ENCODE results near the gene OR6S1. TPM values are rescaled to one million over a fixed set of nuclear protein-coding genes. Genes with fewer than 3 reads are reported as not detected.
A peak's percentile ranks its signal among the peaks of the same experiment; 100 is the strongest.

Gene OR6S1, protein sequence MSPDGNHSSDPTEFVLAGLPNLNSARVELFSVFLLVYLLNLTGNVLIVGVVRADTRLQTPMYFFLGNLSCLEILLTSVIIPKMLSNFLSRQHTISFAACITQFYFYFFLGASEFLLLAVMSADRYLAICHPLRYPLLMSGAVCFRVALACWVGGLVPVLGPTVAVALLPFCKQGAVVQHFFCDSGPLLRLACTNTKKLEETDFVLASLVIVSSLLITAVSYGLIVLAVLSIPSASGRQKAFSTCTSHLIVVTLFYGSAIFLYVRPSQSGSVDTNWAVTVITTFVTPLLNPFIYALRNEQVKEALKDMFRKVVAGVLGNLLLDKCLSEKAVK
- not detected for polyA plus RNA-seq

DNA sequence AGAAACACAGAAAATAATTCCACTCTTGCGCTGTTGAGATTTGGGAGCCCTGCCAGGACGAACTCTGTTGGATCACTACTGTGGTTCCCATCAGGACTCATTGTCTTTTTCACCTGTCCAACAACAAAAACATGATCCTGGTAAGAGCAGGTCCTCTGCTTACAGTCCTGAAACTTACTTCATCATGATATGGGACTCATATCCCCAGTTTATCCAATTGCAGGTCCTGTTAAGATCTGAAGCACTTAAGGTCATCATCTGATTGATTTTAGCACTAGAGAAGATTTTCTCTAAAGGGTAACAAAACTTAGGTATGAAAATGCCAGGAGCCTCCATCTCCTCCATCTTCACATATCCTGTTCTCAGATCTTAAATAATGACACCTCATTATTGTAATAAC lies at the start of gene OR6S1:
OR6S1 (minus strand) TSS at position 101 of the 400 bp plus-strand sequence; CDS start at position 101, 0 bp downstream.
- WGBS, 2 donors, result 87% methylated on average over 2 of the region's 2 CpGs
- Histone ChIP-seq H3K27ac (ENCODE audit: low read depth in 2 of 2, low read length in 1 of 2) (no peak within 1 kb of the TSS), H3K4me3 (ENCODE audit: low read depth in 1 of 2, low read length in 2 of 2) (no peak within 1 kb of the TSS), H3K4me1 (ENCODE audit: control insufficient read depth in 2 of 2, insufficient read depth in 2 of 2, low read length in 1 of 2) (no peaks in the 10 kb centered on the region), H3K9me3 (ENCODE audit: control insufficient read depth in 2 of 2, insufficient read depth in 1 of 2, low read depth in 1 of 2, low read length in 1 of 2) (no peaks in the 10 kb centered on the region), H3K36me3 (ENCODE audit: control insufficient read depth in 2 of 2, insufficient read depth in 2 of 2, low read length in 1 of 2) (no peaks in the 10 kb centered on the region), H3K27me3 (ENCODE audit: control insufficient read depth in 1 of 2, insufficient read depth in 2 of 2, low read length in 2 of 2) (no peaks in the 10 kb centered on the region)

DNA sequence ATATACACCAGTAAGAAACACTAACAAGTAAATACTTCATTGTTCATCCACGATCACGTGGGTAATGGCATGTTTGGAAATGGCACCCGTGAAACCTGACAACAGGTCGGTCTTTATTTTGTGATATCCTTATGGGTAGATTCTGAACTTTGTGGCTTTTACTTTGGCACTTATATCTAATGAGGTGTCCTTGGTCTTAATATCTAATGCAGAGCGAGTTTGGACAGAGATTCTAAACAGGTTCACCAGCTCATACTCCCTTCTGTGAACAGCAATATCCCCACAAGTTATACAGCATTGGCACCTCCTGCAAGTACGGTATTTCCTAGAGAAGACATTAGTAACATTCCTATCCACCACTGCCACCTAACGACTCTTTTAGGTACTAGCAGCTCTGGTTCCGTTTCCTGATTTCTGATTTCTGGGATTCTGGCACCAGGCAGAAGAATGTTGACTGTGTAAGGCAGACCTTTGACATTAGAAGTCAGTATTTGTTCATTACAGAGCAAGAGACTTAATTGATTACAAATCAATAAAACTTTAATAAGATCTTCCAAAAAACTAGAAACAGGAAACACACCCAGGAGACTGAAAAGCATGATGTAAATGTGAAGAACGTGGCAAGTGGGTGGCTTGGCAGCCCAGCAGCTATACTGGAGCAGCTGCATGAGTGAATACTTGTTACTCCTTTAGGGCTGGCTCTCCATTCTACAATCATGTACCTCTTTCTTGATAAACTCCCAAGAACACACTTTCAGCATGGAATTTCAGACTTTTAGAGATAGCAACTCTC lies 49.6 kb upstream of the OR6S1 start:
- no peaks in the 10 kb centered on the region for H3K9me3 ChIP-seq (ENCODE audit: control insufficient read depth in 2 of 2, insufficient read depth in 1 of 2, low read depth in 1 of 2, low read length in 1 of 2)
- H3K27me3 ChIP-seq (ENCODE audit: control insufficient read depth in 1 of 2, insufficient read depth in 2 of 2, low read length in 2 of 2), result no peaks in the 10 kb centered on the region
- WGBS, 2 donors, result 19 to 22% methylated on average over 9 of the region's 9 CpGs
- H3K27ac ChIP-seq (ENCODE audit: low read depth in 2 of 2, low read length in 1 of 2), result peak overlapping the region in 1 of 2 donors; percentile 22
- H3K4me1 ChIP-seq (ENCODE audit: control insufficient read depth in 2 of 2, insufficient read depth in 2 of 2, low read length in 1 of 2), result no peaks in the 10 kb centered on the region
- peak overlapping the region in 1 of 2 donors; percentile 7 for H3K4me3 ChIP-seq (ENCODE audit: low read depth in 1 of 2, low read length in 2 of 2)
- H3K36me3 ChIP-seq (ENCODE audit: control insufficient read depth in 2 of 2, insufficient read depth in 2 of 2, low read length in 1 of 2), result peaks cover 4% of the 10 kb centered on the region in 2 donors

DNA sequence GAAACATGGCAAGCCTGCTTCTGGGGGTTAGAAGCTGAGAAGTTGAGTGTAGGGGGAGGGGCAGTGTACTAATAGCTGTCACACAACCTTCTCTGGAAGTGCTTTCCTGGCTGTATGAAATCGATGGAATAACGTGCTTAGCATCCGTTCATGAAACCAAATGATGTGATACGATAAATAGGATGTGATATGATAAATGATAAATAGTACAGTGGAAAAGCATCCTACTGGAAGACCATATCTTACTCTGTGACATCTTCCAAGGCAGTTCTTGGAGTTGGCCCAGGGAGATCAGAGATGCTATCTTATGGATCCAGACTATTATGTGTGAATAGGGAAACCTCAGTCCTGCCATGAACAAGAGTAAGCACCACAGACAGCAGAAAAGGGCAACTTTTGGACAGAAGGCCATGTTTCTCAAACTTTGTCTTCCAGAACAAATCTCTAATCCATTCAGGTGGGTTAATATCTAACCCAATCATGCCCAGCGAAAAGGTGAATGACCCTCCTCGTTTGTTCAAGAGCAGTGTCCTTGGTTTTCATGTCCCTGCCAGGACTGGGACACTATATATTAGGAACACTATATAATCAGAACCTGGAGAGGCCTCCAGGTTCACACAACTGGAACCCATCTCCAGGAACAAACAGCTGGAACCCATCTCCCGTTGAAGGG lies 46.8 kb upstream of the OR6S1 start, which contains the start of gene ANG:
ANG (plus strand) TSS at position 598 of the 673 bp plus-strand sequence. CDS start 4,801 bp downstream, outside the sequence.
- 71 to 79% methylated on average over 7 of the region's 7 CpGs for WGBS, 2 donors
- Histone ChIP-seq H3K36me3 (ENCODE audit: control insufficient read depth in 2 of 2, insufficient read depth in 2 of 2, low read length in 1 of 2) (no peaks in the 10 kb centered on the region), H3K27ac (ENCODE audit: low read depth in 2 of 2, low read length in 1 of 2) (no peak within 1 kb of the TSS), H3K27me3 (ENCODE audit: control insufficient read depth in 1 of 2, insufficient read depth in 2 of 2, low read length in 2 of 2) (no peaks in the 10 kb centered on the region), H3K9me3 (ENCODE audit: control insufficient read depth in 2 of 2, insufficient read depth in 1 of 2, low read depth in 1 of 2, low read length in 1 of 2) (no peaks in the 10 kb centered on the region), H3K4me3 (ENCODE audit: low read depth in 1 of 2, low read length in 2 of 2) (no peak within 1 kb of the TSS), H3K4me1 (ENCODE audit: control insufficient read depth in 2 of 2, insufficient read depth in 2 of 2, low read length in 1 of 2) (no peaks in the 10 kb centered on the region)

DNA sequence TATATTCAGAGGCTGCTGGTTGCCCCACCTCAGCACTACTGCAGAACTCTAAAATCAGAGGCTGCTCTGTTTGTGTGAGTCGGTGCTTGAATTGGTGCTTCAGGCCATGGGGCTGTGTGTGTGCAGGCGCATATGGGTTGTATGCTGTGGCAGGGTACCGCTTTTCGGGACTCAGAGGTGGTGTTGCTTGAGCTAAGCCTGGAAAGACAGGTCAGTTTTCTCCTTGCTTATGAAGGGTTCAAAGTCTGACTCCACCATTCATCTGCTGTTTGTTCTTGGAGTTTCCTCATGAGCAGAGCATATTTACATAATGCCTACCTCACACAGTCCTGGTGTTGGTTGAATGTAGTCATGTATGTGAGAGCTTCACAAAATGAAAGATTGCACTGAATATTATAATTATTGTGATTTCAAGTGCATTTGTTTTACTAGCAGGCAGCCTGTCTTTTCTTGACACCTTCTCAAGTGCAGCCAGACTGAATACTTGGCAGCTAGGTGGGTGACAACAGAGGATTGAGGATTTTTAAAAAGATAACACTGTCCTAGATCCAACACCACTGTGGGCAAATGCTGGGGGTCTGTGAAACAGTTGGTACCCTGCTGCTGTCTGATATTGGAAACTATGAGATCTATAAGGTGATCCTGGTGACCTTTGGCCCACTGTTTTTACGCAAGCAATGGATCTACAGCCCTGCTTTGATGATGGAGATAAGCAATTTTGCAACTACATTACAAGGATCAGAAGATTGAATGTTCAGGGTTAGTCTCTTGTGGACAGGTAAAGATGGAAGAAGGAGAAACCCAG lies 46.1 kb upstream of the OR6S1 start:
- Histone ChIP-seq H3K27me3 (ENCODE audit: control insufficient read depth in 1 of 2, insufficient read depth in 2 of 2, low read length in 2 of 2) (no peaks in the 10 kb centered on the region), H3K4me3 (ENCODE audit: low read depth in 1 of 2, low read length in 2 of 2) (no peak overlapping the region), H3K27ac (ENCODE audit: low read depth in 2 of 2, low read length in 1 of 2) (no peak overlapping the region), H3K9me3 (ENCODE audit: control insufficient read depth in 2 of 2, insufficient read depth in 1 of 2, low read depth in 1 of 2, low read length in 1 of 2) (no peaks in the 10 kb centered on the region), H3K36me3 (ENCODE audit: control insufficient read depth in 2 of 2, insufficient read depth in 2 of 2, low read length in 1 of 2) (no peaks in the 10 kb centered on the region), H3K4me1 (ENCODE audit: control insufficient read depth in 2 of 2, insufficient read depth in 2 of 2, low read length in 1 of 2) (no peaks in the 10 kb centered on the region)
- 72 to 89% methylated on average over 5 of the region's 5 CpGs for WGBS, 2 donors

DNA sequence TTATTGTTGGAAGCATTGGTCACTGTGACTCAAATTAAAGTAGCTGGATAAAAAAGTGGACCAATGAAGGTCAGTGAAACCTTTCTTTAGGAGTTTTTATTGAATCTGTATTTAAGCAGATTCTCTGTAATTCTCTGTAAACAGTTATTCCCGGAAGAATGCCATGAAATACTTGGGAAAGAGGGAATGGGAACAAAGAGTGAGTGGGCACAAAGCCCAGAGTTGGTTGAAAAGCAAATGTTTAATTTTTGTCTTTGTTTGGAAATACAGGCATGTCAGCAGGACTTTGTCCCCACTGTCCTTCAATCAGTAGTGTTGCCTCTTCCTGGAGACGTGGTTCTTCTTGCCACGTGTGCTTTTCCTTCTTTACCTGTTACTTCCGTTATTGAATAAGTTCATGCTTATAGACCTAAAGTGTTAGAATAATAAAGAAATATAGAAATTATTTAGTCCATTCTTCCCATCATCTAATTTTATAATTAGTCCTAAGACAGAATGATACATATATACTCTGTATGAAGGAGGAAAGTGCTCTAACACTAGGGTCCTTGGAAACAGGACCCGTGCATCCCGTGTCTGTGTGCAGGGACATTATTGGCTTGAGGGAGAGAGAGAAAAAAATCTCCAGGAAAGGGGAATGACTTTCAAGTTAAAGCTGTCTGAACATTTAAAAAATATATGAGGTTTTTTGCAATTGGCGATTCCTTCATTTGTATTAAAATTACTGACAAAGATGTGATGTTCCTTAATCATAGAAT lies 45.1 kb upstream of the OR6S1 start:
- H3K4me1 ChIP-seq (ENCODE audit: control insufficient read depth in 2 of 2, insufficient read depth in 2 of 2, low read length in 1 of 2), result no peaks in the 10 kb centered on the region
- no peaks in the 10 kb centered on the region for H3K36me3 ChIP-seq (ENCODE audit: control insufficient read depth in 2 of 2, insufficient read depth in 2 of 2, low read length in 1 of 2)
- H3K9me3 ChIP-seq (ENCODE audit: control insufficient read depth in 2 of 2, insufficient read depth in 1 of 2, low read depth in 1 of 2, low read length in 1 of 2), result no peaks in the 10 kb centered on the region
- no peak overlapping the region for H3K27ac ChIP-seq (ENCODE audit: low read depth in 2 of 2, low read length in 1 of 2)
- H3K4me3 ChIP-seq (ENCODE audit: low read depth in 1 of 2, low read length in 2 of 2), result no peak overlapping the region
- 53 to 66% methylated on average over 7 of the region's 7 CpGs for WGBS, 2 donors
- H3K27me3 ChIP-seq (ENCODE audit: control insufficient read depth in 1 of 2, insufficient read depth in 2 of 2, low read length in 2 of 2), result no peaks in the 10 kb centered on the region

DNA sequence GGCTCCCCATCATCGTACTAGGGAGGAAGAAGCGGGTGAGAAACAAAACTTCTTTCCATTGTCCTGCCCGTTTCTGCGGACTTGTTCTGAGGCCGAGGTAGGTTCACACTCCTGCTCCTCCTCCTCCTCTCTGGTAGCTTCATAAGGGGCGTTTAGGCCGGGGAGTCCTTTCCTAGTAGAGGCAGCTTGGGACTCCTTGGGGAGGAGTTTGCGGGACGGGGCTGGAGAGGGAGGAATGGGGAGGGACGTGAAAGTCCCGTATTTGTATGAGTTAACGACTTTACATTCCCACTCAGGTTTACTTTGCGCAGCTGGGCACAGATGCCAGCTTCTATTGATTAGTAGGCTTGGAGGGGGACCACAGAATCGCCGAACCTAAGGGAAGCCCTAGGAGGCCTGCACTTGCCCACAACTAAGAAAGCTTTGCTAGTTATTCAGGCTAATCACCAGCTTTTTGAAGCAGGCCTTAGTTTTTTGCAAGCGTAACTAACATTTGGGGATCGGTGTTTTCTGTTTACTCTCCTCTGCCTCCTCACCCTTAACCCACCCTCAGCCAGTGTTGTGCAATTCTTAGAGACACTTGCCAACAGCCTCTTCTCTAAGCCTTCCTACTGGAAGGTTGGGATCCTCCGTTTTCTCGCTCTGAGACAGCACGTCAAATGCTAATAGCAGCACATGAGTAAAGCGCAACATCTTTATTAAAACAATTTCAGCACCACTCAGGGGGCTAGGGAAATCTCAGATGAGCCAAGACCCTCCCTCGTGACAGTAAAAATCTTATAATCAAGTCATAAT lies 43.4 kb upstream of the OR6S1 start:
- Histone ChIP-seq H3K36me3 (ENCODE audit: control insufficient read depth in 2 of 2, insufficient read depth in 2 of 2, low read length in 1 of 2) (no peaks in the 10 kb centered on the region), H3K27ac (ENCODE audit: low read depth in 2 of 2, low read length in 1 of 2) (peak overlapping the region; percentile 98 to 100), H3K9me3 (ENCODE audit: control insufficient read depth in 2 of 2, insufficient read depth in 1 of 2, low read depth in 1 of 2, low read length in 1 of 2) (no peaks in the 10 kb centered on the region), H3K4me3 (ENCODE audit: low read depth in 1 of 2, low read length in 2 of 2) (peak overlapping the region; percentile 68 to 69), H3K4me1 (ENCODE audit: control insufficient read depth in 2 of 2, insufficient read depth in 2 of 2, low read length in 1 of 2) (peaks cover 0 to 2% of the 10 kb centered on the region in 2 donors), H3K27me3 (ENCODE audit: control insufficient read depth in 1 of 2, insufficient read depth in 2 of 2, low read length in 2 of 2) (no peaks in the 10 kb centered on the region)
- 12 to 13% methylated on average over 22 of the region's 22 CpGs for WGBS, 2 donors

DNA sequence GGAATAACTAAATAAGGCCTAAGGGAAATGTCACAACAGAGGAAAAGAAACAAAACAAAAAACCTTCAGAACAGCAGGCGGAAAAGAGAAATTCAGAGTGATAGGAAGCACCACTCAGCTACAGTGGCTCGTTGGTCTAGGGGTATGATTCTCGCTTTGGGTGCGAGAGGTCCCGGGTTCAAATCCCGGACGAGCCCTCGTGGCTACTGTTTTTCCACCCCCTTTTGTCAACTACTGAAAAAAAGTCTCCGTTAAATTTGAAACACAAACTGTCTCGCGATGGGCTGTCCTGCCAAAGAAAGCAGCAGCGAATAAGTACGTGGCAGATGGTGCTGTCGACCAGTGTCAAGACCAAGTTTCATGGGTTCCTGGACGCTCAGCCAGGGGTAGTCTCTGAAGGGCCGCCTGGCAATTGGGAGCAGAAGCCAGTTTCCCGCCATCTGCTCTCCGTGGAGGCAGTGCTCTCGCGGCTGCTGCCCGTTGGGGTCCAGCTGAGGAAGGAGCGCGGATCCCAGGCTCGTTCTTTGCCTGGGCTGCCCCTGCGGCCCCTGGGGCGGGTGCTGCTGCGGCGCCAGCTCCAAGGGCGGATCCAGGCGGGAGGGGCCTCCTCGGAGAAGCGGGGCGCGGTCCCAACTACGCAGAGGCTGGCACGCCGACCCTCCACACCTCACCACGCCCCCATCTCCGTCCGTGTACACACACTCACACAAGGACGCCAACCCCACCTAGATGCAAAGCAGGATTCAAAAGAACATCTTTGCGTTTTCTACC lies 42.6 kb upstream of the OR6S1 start, which contains the start of gene RNASE4:
RNASE4 (plus strand) TSS at position 670 of the 771 bp plus-strand sequence. CDS start 14,812 bp downstream, outside the sequence.
- Histone ChIP-seq H3K36me3 (ENCODE audit: control insufficient read depth in 2 of 2, insufficient read depth in 2 of 2, low read length in 1 of 2) (no peaks in the 10 kb centered on the region), H3K27ac (ENCODE audit: low read depth in 2 of 2, low read length in 1 of 2) (peak within 1 kb of the TSS; percentile 100), H3K9me3 (ENCODE audit: control insufficient read depth in 2 of 2, insufficient read depth in 1 of 2, low read depth in 1 of 2, low read length in 1 of 2) (no peaks in the 10 kb centered on the region), H3K4me3 (ENCODE audit: low read depth in 1 of 2, low read length in 2 of 2) (peak within 1 kb of the TSS; percentile 68 to 87), H3K27me3 (ENCODE audit: control insufficient read depth in 1 of 2, insufficient read depth in 2 of 2, low read length in 2 of 2) (no peaks in the 10 kb centered on the region), H3K4me1 (ENCODE audit: control insufficient read depth in 2 of 2, insufficient read depth in 2 of 2, low read length in 1 of 2) (peaks cover 0 to 2% of the 10 kb centered on the region in 2 donors)
- 0% methylated on average over 35 to 42 of the region's 42 CpGs for WGBS, 2 donors

All from esophagus (tissue), 2 donors.